Right cardiac atrium (tissue), 5 donors: Measurements from ENCODE around the gene PPOX. TPM values are rescaled to one million over a fixed set of nuclear protein-coding genes. Genes with fewer than 3 reads are reported as not detected.

Experiments used
- ATAC-seq, 2 donors: fragments of 200-7000 bp; cut with Tn5 transposase; one replicate each; pipeline versions ENCODE4 v1.8.0 to v1.9.1; 2020; ENCODE audit warnings: moderate library complexity in 2 of 2, mild to moderate bottlenecking in 1 of 2
- DNase-seq, 3 donors: peaks; one replicate each; pipeline ENCODE4 v3.0.0-alpha.2; 2020
- H3K27ac ChIP-seq: one replicate; pipeline ENCODE4 v1.5.1; 2013; ENCODE audit warnings: mild to moderate bottlenecking, low read length, control low read depth, moderate library complexity
- H3K27me3 ChIP-seq: one replicate; pipeline ENCODE4 v1.6.1; 2013; ENCODE audit not compliant: control insufficient read depth, insufficient read depth
- H3K4me1 ChIP-seq: one replicate; pipeline ENCODE4 v1.6.1; 2013; ENCODE audit warnings: low read length; ENCODE audit not compliant: control insufficient read depth, insufficient read depth
- H3K4me3 ChIP-seq: one replicate; pipeline ENCODE4 v1.5.1; 2013; ENCODE audit warnings: low read length, control low read depth
- H3K9me3 ChIP-seq: one replicate; pipeline ENCODE4 v1.6.1; 2013; ENCODE audit warnings: low read length; ENCODE audit not compliant: control insufficient read depth
- WGBS: extraction: QIAGEN DNeasy Blood & Tissue Kit; methylation state at CpG from one replicate; pipeline ENCODE4 v1.1.7; 2013; 5-methylcytosine and 5-hydroxymethylcytosine counted together
- intact Hi-C, 4 donors: fragments of 100-400 bp; cut with DNase I; formaldehyde crosslinking; loops; one replicate each; pipeline versions ENCODE4 v1.11.0 to v1.14.0; 2022 to 2023
- polyA plus RNA-seq: library from polyadenylated mRNA; stranded (reverse); fragments of 200-250 nt; gene quantifications from one replicate; pipeline ENCODE4 v1.2.3, GENCODE V29; 2013
- total RNA-seq, 4 donors: library from RNA; stranded (reverse); fragmentation: NEBNext Ultra II Directional; extraction: Animal tissue kit (Norgen Biotek cat#: 25700); gene quantifications; one replicate each; pipeline ENCODE4 v1.2.1, GENCODE V29; 2021
- donor health status: healthy with polysubstance abuse.
- donor health status: DM: no; HTN: yes; CAD: no.
- donor health status: DM: no; HTN: no; CAD: no.
- donor health status: DM: no; HTN: yes; CAD: no; lungs with severe emphysema.
- donor health status: DM: yes; HTN: yes; CAD: no.

Gene PPOX
- total and polyA plus RNA-seq, 5 donors: 11.4 to 16.0 (median 15.2) TPM

DNA sequence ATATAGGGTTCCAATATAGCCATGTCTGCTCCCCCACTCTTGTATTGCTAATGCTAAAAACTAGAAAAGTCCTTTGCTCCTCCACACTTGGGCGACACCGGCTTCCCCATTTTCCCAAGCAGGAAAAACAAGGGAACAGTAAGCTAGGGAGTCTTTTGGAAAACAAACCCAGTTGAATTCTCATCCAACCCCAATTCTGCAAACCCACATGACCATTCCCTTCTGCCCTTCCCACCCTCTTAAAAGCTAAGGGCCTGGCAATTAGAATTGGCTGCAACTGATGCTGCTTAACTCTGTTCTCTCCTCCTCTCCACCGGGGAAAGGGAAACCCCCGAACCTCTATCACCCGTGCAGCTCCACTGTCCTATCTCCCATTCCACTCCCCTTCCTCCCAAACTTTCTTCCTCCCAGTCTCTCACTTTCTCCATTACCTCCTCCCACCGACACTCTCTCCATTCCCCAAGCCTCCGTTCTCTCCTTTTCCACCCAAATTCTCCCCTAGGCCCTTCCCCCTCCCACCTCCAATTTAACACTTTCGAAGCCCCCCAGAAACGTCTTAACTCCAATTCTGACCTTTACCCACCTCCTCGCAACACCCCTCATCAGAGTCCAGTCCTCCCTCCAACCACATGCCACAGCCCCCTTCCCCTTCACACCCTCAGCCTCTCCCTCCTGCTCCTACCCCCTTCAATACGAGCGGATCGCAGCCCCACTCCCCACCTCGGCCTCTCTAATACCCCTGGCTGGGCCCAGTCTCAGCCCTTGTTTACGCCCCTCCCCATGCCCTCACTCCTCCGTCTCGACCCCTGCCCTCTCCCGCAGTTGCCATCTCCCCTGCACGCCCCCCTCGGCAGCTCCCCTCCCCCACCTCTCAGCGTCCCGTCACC, 34.5 kb upstream of the PPOX start:
- H3K4me1 ChIP-seq: no peaks in the 10 kb centered on the region
- intact Hi-C loops: loop anchor here in 3 of 4 donors (10.0 kb wide), 3 partner anchors 57 to 137 kb away; partner anchors contain the start of gene USF1 (in 1 of the 3)
- WGBS: 2% methylated on average over 22 of the region's 22 CpGs

DNA sequence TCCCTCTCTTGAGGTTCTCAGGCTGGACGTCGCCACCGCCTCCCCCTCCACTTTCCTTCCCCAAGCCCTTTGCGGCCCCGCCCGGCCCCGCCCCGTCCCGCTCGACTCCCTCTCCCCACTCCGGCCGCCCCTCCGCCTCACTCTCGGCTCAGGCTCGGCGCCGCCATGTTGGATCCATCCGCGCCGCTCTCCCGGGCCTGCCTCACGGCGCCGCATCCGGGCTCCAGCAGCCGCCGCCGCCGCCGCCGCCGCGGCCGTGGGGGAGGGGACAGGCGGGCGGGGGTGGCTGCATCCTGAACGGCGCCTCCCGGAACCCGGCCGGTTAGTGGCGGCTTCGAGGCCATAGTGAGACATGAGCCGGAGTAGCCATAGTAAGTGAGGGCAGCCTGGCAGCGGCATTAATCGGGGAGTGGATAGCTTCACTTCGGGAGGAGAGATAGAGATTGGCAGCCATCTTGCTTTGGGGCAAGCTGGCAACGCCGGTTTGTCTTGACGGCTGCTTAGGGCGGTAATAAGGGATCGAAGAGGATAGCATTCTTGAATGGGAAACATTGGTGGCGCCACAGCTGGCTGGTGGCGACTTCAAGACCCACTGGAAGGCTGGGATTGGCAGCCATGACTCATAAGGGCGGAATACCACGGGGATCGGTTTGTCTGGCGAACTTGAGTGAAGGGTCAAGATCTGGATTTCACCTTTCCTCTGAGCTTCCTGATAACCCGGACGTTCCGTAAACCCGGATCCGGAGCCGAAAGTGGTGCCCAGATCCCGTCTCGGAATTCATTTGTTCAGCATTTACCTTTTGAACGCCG, 33.6 kb upstream of the PPOX start, which contains the start of gene DEDD:
DEDD (minus strand) TSS at position 258 of the 810 bp plus-strand sequence. CDS start 8,205 bp downstream, outside the sequence.
- Histone ChIP-seq H3K27me3 (no peaks in the 10 kb centered on the region), H3K4me1 (no peaks in the 10 kb centered on the region), H3K4me3 (peak within 1 kb of the TSS; percentile 86), H3K9me3 (no peaks in the 10 kb centered on the region), H3K27ac (peak within 1 kb of the TSS; percentile 98)
- ATAC-seq: peak; percentile 95 to 96
- intact Hi-C loops: loop anchor here in 3 of 4 donors (10.0 kb wide), 3 partner anchors 58 to 138 kb away; partner anchors contain the start of gene USF1 (in 1 of the 3)
- under 1% methylated on average over 68 of the region's 68 CpGs for WGBS
- DNase-seq: peak; percentile 95 to 98 (median 96)

More for the DNA sequence above, 34.5 kb upstream of the PPOX start:
- peak overlapping the region; percentile 98 for H3K27ac ChIP-seq
- H3K27me3 ChIP-seq: no peaks in the 10 kb centered on the region
- DNase-seq (no peak), ATAC-seq (peak; percentile 20 to 24)
- no peaks in the 10 kb centered on the region for H3K9me3 ChIP-seq
- H3K4me3 ChIP-seq: peak overlapping the region; percentile 86

GRCh38 chr1:161133220-161133740, 32.9 kb upstream of the PPOX start:
- no peaks in the 10 kb centered on the region for H3K27me3 ChIP-seq
- H3K9me3 ChIP-seq: no peaks in the 10 kb centered on the region
- ATAC-seq (no peak), DNase-seq (no peak)
- intact Hi-C loops: loop anchor here in 3 of 4 donors (10.0 kb wide), 3 partner anchors 58 to 138 kb away; partner anchors contain the start of gene USF1 (in 1 of the 3)
- H3K27ac ChIP-seq: peak overlapping the region; percentile 98
- WGBS: 6% methylated on average over 11 of the region's 11 CpGs
- H3K4me1 ChIP-seq: no peaks in the 10 kb centered on the region
- H3K4me3 ChIP-seq: peak overlapping the region; percentile 86

GRCh38 chr1:161137881-161138280, 28.3 kb upstream of the PPOX start:
- Histone ChIP-seq H3K4me3 (no peak overlapping the region), H3K4me1 (no peaks in the 10 kb centered on the region), H3K27ac (no peak overlapping the region), H3K27me3 (no peaks in the 10 kb centered on the region), H3K9me3 (no peaks in the 10 kb centered on the region)
- DNase-seq (peak in 1 of 3 donors; percentile 9), ATAC-seq (no peak)
- 56% methylated on average over 3 of the region's 3 CpGs for WGBS
- intact Hi-C loops: loop anchor here in 3 of 4 donors (10.0 kb wide), 3 partner anchors 63 to 143 kb away; partner anchors contain the start of gene USF1 (in 1 of the 3)

GRCh38 chr1:161138431-161138830, 27.8 kb upstream of the PPOX start:
- WGBS: 62% methylated on average over 1 of the region's 1 CpG
- Histone ChIP-seq H3K4me1 (no peaks in the 10 kb centered on the region), H3K4me3 (no peak overlapping the region), H3K27me3 (no peaks in the 10 kb centered on the region), H3K9me3 (no peaks in the 10 kb centered on the region), H3K27ac (no peak overlapping the region)
- ATAC-seq: no peak
- peak in 1 of 3 donors; percentile 6 for DNase-seq
- intact Hi-C loops: loop anchor here in 3 of 4 donors (10.0 kb wide), 3 partner anchors 64 to 144 kb away; partner anchors contain the start of gene USF1 (in 1 of the 3)

DNA sequence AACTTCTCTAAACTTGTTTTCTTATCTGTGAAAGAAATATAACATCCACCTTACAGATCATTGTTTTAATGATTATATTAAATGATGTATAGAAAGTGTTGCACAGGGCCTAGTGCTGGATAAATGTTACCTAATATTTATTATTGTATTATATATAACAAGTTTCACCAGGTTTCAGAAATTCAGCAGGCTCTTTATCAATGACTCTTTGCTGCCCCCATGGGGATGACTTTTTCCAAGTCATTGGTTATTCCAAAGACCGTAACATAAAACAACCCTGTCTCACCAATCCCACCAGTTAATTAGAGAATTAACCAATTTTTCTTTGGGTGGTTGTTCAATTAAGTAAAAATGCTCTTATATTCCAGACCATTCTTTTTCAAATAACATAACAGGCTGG, 26.5 kb upstream of the PPOX start:
- ATAC-seq (peak; percentile 30 to 43), DNase-seq (no peak)
- no peaks in the 10 kb centered on the region for H3K4me1 ChIP-seq
- H3K9me3 ChIP-seq: no peaks in the 10 kb centered on the region
- no peak overlapping the region for H3K27ac ChIP-seq
- WGBS: 28% methylated on average over 1 of the region's 1 CpG
- no peaks in the 10 kb centered on the region for H3K27me3 ChIP-seq
- intact Hi-C loops: loop anchor here in 3 of 4 donors (10.0 kb wide), 3 partner anchors 65 to 145 kb away; partner anchors contain the start of gene USF1 (in 1 of the 3)
- H3K4me3 ChIP-seq: no peak overlapping the region

DNA sequence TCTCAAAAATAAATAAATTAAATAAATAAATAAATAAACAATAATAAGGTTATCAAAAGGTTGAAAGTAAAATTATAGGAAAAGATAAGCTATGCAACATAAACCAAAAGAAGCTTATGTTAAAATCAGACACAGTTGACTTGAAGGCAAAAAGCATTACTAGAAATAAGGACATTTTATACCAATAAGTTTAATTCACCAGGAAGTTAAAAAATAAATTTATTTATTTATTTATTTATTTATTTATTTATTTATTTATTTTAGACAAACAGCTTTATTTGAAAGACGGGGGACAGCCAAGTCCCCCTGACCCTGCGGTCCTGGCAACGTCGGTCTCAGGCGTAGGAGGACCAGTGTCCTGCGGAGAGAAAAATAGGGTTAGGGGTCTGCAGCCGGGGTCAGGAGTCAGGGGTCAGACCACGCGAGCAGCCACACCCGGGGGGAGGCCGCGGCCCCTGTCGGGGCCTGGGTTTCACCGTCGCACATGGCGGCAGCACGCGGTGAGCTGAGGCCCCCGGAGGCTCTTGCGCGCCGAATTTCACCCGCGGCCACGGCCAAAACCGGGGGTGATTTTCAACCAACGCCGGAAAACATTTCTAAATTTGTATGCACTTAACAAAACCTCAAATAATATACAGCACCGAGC, 25.3 kb upstream of the PPOX start:
- Histone ChIP-seq H3K4me1 (no peaks in the 10 kb centered on the region), H3K9me3 (no peaks in the 10 kb centered on the region), H3K4me3 (no peak overlapping the region), H3K27ac (no peak overlapping the region), H3K27me3 (no peaks in the 10 kb centered on the region)
- 95% methylated on average over 29 of the region's 29 CpGs for WGBS
- ATAC-seq (peak in 1 of 2 donors; percentile 39), DNase-seq (peak in 1 of 3 donors; percentile 42)
- intact Hi-C loops: no loop called here

- no peaks in the 10 kb centered on the region for H3K27me3 ChIP-seq
- H3K4me3 ChIP-seq: no peak overlapping the region
- intact Hi-C loops: no loop called here
- WGBS: 79% methylated on average over 3 of the region's 3 CpGs
- H3K9me3 ChIP-seq: no peaks in the 10 kb centered on the region
- no peak for ATAC-seq
- no peaks in the 10 kb centered on the region for H3K4me1 ChIP-seq
- DNase-seq: no peak
- H3K27ac ChIP-seq: no peak overlapping the region
These were observed 20.4 kb upstream of the PPOX start for GRCh38 chr1:161145832-161146231.

DNA sequence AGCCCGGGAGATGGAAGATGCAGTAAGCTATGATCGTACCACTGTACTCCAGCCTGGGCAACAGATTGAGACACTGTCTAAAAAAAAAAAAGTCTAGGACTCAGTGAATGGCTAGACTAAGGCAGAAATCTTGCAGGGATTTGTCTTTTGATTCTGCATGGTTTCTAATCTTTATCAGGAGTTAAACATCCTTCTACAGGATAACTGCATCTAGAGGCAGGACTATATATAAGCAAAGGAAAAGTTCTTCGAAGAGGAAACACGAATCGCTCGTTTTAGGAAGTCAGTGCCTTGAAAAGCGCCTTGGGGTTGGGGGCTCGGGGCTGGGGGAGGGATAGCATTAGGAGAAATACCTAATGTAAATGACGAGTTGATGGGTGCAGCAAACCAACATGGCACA, 13.1 kb upstream of the PPOX start:
- DNase-seq: no peak
- peak overlapping the region; percentile 93 for H3K4me3 ChIP-seq
- no peaks in the 10 kb centered on the region for H3K9me3 ChIP-seq
- ATAC-seq: no peak
- intact Hi-C loops: no loop called here
- H3K4me1 ChIP-seq: peaks cover 2% of the 10 kb centered on the region
- 21% methylated on average over 9 of the region's 9 CpGs for WGBS
- H3K27me3 ChIP-seq: no peaks in the 10 kb centered on the region
- H3K27ac ChIP-seq: no peak overlapping the region
